HG02588 (cell line): ENCODE measurements around the gene ZBTB9.
"Not testable (repeated sequence)": the region's sequence is repeated elsewhere in the genome, so short reads cannot be mapped to it uniquely, and the experiment has no call there.

Source experiments
- ATAC-seq: cut with Tn5 transposase; IDR thresholded peaks from one replicate; pipeline ENCODE4 v1.9.1; 2021; ENCODE audit warnings: mild to moderate bottlenecking, moderate library complexity; ENCODE audit not compliant: unreplicated experiment

Gene ZBTB9

DNA sequence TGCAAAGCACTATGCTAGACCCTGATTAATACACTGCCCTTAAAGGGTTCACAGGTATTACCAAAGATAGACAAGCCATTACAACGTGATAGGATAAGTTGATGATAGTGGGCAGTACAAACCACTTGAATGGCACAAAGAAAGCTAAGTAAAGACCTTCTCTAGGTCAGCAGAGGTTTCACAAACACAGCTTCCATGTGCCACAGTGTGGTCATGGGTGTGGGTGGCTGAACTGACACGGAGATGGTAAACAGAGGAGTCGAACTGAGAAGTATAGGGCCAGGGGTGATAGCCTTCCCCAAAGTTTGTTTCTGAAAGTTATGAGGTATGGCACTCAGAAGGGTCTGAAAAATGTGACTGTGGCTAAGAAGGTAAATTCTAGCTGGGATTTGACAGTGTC, 4.3 kb downstream of the ZBTB9 start:
- ATAC-seq, result no peak

- no peak for ATAC-seq
These were observed 4.8 kb downstream of the ZBTB9 start for GRCh38 chr6:33459226-33459625.

- no peak for ATAC-seq
These were observed 11.8 kb downstream of the ZBTB9 start for GRCh38 chr6:33466075-33466735.

- ATAC-seq, result no peak
These were observed 12.7 kb downstream of the ZBTB9 start for GRCh38 chr6:33467091-33467490.

DNA sequence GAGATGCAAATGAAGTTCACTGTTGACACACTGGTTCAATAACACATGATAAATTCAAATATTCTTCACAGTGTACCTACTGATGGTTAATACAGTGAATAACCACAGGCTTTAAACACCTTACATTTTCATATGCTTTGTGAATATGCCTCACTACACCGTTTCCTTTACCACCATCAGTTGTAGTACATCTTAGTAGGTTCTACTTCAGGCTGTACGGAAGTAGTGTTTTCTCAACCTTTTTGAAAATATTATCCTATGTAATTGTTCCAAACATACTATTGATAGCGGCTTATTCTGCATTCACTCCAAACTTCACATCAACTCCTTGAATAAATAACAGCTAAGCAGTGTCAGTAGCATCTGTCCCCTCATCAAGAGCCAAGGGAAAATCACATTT, 15.3 kb downstream of the ZBTB9 start:
- no peak for ATAC-seq

DNA sequence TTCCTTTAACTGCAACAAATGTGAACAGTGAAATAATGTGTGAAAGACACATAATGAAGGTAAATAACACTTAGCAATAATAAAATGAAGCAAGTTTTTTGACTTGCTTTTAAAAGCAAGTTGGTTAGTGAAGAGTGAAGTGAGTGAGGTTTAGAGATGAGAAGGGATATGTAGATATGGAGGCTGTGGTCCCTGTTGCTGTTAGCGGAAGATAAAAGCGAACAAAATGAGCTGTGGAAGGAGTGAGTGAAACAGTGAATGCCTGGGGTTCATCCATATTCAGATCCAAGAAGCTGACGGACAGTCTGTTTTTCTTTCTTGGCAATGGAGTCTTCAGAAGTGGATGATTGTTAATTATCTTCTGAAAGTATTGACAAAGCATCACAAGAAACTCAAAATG, 23.5 kb downstream of the ZBTB9 start:
- no peak for ATAC-seq

- no peak for ATAC-seq
These were observed 26.8 kb downstream of the ZBTB9 start for GRCh38 chr6:33481192-33481591.

DNA sequence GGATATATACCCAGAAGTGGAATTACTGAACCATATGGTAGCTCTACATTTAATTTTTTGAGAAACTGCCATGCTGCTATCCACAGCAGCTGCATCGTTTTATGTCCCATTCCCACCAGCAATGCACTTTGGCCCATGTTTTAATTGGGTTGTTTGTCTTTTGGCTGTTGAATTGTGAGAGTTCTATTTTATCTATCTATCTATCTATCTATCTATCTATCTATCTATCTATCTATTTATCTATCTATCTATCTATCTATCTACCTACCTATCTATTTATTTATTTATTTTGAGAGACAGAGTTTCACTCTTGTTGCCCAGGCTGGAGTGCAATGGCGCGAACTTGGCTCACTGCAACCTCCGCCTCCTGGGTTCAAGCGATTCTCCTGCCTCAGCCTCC, 28.2 kb downstream of the ZBTB9 start:
- ATAC-seq, result not testable (repeated sequence)

GRCh38 chr6:33483678-33484077, 29.3 kb downstream of the ZBTB9 start:
- no peak for ATAC-seq

DNA sequence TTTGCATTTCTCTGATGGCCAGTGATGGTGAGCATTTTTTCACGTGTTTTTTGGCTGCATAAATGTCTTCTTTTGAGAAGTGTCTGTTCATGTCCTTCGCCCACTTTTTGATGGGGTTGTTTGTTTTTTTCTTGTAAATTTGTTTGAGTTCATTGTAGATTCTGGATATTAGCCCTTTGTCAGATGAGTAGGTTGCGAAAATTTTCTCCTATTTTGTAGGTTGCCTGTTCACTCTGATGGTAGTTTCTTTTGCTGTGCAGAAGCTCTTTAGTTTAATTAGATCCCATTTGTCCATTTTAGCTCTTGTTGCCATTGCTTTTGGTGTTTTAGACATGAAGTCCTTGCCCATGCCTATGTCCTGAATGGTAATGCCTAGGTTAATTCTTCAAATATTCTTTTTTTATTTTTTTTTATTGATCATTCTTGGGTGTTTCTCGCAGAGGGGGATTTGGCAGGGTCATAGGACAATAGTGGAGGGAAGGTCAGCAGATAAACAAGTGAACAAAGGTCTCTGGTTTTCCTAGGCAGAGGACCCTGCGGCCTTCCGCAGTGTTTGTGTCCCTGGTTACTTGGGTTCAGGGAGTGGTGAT, 30.4 kb downstream of the ZBTB9 start:
- ATAC-seq, result not testable (repeated sequence)

DNA sequence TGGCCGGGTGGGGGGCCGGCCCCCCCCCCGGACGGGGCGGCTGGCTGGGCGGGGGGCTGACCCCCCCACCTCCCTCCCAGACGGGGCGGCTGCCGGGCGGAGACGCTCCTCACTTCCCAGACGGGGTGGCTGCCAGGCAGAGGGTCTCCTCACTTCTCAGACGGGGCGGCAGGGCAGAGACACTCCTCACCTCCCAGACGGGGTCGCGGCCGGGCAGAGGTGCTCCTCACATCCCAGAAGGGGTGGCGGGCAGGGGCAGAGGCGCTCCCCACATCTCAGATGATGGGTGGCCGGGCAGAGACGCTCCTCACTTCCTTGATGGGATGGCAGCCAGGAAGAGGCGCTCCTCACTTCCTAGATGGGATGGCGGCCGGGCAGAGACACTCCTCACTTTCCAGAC, 31.3 kb downstream of the ZBTB9 start:
- not testable (repeated sequence) for ATAC-seq

DNA sequence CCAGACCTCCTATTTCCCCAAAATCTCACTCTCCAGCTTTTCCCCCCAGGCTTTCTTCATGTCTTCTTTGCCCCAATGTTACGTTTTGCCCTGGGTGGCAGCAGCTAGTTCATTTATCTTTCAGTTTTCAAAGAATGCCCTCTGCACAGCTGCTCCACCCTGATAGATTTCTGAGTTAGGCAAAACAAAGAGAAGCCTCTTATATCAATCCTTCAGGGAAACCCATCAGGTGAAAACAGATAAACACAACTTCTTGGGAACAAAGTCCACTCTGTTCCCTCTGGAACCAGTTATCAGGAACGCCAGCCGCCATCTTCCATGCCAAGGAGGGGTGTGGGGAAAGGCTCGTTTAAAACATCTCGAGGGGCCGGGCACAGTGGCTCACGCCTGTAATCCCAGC, 34.0 kb downstream of the ZBTB9 start:
- no peak for ATAC-seq

DNA sequence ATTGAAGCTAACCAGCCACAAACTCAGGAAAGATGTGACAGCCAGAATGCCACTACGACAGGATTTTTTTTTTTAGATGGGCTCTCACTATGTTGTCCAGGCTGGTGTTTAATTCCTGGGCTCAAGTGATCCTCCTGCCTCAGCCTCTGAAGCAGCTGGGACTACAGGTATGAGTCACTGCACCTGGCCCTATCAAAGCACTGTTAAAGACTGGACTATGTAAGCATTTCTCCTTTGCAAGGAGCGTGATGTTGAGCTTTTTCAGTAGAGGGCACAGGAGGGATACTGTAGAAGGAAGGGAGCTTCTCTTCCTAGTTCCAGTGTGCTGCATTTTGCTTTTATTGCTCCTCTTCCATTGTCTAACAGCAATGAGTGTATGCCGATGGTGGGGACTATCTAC, 35.8 kb downstream of the ZBTB9 start:
- ATAC-seq, result no peak

- no peak for ATAC-seq
These were observed 36.2 kb downstream of the ZBTB9 start for GRCh38 chr6:33490621-33491020.

GRCh38 chr6:33492093-33492492, 37.7 kb downstream of the ZBTB9 start:
- ATAC-seq, result no peak

DNA sequence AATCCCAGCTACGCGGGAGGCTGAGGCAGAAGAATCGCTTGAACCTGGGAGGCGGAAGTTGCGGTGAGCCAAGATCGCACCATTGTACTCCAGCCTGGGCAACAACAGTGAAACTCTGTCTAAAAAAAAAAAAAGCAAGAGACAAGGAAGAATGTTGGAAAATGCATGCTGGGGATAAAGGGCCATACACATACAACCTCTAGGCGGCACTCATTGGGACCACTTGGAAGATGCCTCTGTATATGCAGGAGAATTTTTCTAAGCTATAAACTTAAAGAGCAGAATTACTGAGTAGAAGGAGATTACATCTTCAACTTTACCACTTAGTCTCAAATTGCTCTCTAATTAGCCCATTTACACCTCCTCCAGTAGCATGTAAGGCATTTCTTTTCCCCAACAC, 42.8 kb downstream of the ZBTB9 start:
- no peak for ATAC-seq

DNA sequence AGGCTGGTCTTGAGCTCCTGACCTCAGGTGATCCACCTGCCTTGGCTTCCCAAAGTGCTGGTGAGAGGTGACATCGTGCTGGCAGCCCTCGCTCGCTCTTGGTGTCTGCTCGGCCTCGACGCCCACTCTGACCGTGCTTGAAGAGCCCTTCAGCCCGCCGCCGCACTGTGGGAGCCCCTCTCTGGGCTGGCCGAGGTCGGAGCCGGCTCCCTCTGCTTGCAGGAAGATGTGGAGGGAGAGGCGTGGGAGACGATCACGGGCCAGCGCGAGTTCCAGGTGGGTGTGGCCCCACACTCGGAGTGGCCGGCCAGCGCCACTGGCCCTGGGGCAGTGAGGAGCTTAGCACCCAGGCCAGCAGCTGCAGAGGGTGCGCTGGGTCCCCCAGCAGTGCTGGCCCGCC, 48.1 kb downstream of the ZBTB9 start:
- ATAC-seq, result no peak

- ATAC-seq, result no peak
These were observed 50.1 kb downstream of the ZBTB9 start for GRCh38 chr6:33504486-33504885.

DNA sequence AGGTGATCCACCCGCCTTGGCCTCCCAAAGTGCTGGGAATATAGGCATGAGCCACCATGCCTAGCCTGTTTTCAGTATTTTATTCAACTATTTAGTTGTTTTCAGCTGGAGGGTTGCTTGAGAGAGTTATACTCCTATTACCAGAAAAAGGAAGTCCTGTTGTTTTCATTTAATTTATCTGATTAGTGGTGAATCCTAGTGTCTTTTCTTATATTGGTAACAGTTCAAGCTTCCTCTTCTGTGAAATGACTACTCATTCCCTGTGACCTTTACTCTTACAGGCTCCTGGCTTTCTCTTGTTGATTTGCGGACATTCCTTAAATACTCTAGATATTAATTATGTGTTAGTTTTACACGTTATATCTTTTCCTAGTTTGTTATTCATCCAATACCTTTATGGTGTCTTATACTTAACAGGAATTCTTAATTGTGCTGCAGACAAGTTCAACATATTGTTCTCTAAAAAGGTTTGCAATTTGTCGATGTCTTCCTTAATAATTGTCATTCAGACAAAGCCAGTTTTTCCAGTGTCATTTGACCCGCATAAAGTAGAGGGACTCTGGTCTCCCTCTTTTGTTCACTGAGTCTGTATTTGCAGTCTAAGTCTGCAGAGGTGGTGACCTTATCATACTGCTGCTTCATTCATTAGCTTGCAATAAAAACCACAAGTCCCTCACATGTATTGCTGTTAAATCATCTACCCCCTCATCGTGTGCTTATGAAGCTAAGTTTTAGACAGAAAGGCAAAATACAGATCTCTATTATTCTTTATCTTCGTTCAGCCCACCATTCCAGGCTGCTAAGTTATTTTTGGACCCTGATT, 51.4 kb downstream of the ZBTB9 start:
- no peak for ATAC-seq
